ENCODE data around the gene CD276. TPM values are rescaled to one million over a fixed set of nuclear protein-coding genes. Genes with fewer than 3 reads are reported as not detected.

The CD276 gene
- total RNA-seq, 1 donor from 2014 or later, result 2.8 TPM

DNA sequence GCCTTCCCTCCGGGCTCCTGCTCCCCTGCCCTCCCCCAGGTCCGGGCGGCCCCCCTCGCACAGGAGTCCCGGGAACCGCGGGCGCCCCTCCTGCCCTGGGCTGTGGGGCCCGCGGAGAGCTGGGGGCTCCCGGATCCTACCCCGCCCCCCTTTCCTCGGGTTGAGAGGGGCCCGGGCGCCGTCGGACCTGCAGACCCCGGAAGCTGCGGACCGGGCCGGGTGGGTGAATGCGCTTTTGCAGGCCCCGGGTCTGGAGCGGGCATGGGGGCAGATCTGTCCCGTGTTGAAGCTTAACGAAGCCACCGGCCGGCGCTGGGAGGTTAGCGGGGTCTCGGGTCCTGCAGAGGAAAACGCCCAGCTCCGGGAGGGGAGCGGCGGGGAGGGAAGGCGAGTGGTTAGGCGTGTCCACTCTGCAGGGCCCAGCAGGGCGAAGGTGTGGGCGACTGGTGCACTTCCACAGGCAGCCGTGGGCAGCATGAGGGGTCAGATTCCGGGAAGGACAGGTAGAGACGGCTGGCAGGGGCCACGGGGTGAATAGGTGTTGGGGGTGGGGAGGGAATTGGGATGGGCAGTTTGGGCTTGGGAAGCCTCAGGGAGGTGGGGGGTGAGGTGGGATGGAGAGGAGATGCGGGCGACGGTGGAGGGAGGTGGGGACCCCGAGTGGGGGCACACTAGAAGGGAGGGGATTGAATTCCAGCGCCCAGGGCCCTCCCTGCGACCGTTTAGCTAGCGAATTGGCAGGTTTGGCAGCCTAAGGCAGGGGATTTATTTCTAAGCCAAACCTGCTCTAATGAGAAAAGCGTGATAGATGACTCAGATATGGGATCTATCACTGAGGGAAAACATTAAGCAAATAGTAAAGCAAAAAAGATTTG lies 635 bp downstream of the CD276 start:
- intact Hi-C loops (cut with micrococcal nuclease), result no loop called here

DNA sequence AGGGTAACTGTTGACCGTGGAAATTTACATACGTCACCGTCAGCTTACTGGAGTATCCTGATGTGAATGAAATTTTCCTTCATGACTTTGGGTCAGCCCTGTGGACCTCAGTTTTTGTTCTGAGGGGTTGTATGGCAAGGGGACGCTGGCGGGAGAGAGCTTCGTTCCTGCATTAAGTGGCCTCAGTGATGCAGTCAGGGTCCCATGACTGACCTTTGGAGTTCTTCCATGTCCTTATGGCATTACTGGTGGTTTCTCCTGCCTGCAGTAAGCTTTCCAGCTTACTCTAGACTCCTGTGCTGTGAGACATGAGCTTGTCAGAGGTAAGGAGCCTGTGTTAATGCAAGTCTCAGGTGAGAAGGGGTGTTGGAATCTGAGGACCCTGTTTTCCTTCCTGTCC lies 1.8 kb downstream of the CD276 start:
- intact Hi-C loops (cut with micrococcal nuclease), result no loop called here

DNA sequence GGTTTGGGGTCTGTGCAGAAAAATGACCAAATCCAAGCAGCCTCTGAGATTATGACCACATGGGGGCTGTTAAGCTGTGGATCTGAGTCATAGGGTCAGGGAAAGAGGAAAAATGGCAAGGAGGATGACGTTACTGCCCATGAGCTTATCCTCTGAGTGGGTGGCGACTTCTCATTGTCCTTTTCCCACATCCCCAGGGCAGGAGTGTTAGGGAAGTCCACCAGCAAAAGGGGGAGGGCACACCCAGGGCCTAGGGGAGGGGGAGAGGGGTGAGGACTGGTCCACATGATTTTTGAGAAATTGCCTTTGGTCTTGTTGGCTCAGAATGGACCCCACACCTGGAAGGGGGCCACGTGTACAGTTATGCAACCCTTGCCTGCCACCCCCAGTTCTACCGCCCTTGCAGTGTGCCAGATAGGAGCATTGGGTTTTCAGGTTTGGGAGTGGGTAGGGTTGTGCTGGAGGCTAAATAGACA lies 2.6 kb downstream of the CD276 start:
- intact Hi-C loops (cut with micrococcal nuclease), result no loop called here

DNA sequence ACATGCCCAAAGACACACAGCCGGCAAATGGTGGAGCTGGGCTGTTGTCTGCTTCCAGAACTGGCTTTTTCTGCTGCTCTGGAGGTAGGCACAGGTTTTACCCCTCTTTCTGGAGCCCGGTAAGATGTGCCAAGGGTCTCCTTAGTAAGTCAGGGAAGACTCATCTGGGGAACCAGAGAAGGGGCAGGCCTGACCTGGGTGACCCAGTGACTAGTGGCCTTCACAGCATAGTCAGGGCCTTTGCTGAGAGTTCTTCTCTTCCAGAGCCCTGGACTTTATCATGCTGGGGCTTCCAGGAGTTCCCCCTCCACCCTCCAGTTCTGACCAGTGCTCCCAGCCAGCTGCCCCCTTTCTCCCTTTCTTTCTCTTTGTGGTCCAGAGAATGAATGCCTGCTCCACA lies 3.2 kb downstream of the CD276 start:
- intact Hi-C loops (cut with micrococcal nuclease), result no loop called here

DNA sequence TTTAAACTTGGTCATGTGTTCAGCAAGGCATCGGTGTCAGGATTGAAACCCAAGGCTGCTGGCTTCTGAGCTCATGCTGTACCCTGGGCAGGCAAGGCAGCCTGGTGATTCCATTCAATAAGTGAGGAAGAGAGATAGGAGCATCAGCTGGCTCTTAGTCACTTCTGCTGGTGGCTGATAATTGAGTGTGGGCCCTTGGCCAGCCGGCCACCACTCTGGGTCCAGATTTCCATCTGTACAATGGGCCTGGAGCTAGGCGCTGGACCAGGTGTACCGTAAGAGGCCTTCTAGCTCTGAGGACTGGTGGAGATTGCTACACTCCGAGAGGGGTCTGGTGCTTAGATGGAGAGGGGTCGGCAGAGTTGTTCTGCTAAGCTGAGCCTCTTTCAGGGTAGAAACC lies 4.3 kb downstream of the CD276 start:
- intact Hi-C loops (cut with micrococcal nuclease), result no loop called here

DNA sequence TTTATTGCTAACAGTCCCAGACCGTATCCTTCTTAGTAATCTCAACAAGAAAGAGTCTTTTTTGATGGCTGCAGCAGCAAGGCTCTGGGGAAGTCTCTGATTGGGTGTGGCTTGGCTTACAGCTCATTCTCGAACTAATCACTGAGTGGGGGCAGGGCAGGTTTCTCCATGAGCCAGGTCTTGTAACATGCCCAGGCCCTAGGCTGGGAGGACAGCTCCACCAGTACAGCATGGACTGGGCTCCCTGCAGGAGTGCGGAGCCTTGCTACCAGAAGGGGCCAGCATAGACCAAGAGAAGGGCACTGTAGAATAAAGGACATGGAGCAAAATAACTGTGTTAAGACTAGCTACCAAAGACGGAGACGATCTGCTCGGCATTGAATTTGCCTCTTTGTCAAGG lies 7.2 kb downstream of the CD276 start:
- intact Hi-C loops (cut with micrococcal nuclease), result no loop called here

DNA sequence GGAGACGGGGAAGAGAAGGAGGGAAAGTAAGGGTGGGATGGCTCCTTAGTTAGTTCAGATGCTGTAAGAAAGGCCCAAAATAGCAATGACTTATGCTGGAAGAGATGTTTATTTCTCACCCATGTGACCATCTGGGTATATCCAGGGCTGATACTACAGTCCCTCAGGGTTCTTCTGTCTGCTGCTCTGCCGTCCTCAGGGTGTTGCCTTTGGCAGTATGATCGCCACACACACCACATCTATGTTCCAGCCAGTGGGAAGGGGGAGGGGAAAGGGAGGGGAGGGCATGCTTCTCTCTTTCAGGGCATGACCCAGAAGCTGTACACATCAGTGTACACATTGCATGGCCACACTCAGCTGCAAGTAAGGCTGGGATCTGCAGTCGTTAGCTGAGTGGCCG lies 10.2 kb downstream of the CD276 start:
- intact Hi-C loops (cut with micrococcal nuclease), result no loop called here

DNA sequence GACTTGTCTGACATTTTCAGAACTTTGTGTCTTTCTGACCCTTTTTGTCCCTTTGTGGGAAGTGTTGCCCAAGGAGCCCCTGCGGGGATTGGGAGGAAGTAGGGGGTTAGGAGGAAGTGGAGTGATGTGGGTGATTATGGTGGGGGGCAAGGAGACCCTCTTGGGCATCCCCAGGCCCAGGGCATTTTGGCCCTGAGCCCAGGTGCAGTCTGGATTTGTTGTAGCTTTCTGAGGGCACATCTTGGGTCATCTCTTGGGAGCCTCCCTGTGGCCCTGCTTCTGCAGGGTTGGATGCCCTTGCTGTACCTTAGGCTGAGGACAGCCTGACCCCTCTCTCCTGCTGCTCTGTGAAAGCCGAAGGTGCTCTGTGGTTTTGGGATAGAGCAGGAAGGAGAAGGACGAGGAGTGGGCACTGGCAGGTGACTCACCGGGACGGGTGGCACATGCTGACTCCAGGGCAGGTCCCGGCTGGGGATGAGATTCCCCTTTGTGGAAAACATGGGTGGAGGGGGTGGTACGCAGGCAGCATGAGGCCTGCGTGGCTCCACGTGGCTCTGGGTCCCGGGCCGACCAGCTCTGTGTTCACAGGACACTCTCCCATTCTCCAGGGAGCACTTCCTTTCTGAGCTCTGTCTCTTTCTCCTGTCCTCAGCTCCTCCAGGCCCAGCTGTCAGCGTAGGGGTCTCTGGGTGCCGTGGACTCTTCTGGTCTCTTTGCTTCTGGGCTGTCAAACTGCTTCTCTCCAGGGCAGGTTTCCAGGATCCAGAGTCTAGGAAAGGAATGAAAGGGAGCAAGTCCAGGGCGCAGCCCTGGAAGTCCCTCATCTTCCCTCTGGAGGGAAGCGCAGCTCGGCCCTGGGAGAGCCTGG lies 11.8 kb downstream of the CD276 start:
- intact Hi-C loops (cut with micrococcal nuclease), result no loop called here

DNA sequence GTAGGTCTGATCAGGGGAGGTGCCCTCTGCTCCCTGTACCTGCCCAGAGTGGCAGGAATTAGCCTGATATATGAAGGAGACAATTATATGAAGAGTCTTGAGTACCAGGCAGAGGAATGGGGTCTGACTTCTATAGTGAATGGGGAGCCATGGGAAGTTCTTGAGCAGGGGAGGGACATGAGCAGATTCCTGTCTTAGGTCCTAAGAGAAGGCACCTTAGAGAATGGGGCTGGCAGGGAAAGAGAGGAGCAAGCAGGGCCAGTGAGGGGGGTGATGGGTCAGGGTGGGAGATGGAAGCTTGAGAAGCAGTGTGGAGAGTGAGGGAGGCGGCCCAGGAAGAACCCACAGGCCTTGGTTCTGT lies 12.4 kb downstream of the CD276 start:
- intact Hi-C loops (cut with micrococcal nuclease), result no loop called here

DNA sequence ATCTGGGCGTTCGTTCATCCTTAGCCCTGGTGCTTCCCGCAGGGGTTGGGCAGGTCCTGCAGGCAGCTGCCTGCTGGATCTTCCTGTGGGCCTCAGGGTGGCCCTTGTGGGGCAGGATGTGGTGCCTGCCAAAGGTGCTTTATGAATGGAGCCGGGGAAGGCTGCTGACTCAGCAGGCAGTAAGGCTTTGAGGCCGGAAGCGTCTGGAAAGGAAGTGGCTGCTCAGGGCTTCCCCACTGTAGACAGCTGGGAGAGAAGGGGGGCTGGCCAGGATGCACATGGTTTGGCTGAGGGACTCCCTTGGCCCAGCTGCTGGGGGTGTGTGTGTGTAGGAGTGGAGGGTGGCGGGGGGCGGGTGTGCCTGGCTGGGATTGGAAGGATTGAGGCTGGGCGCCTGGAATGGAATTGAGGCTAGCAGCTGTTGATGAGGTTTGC lies 12.9 kb downstream of the CD276 start:
- intact Hi-C loops (cut with micrococcal nuclease), result no loop called here

DNA sequence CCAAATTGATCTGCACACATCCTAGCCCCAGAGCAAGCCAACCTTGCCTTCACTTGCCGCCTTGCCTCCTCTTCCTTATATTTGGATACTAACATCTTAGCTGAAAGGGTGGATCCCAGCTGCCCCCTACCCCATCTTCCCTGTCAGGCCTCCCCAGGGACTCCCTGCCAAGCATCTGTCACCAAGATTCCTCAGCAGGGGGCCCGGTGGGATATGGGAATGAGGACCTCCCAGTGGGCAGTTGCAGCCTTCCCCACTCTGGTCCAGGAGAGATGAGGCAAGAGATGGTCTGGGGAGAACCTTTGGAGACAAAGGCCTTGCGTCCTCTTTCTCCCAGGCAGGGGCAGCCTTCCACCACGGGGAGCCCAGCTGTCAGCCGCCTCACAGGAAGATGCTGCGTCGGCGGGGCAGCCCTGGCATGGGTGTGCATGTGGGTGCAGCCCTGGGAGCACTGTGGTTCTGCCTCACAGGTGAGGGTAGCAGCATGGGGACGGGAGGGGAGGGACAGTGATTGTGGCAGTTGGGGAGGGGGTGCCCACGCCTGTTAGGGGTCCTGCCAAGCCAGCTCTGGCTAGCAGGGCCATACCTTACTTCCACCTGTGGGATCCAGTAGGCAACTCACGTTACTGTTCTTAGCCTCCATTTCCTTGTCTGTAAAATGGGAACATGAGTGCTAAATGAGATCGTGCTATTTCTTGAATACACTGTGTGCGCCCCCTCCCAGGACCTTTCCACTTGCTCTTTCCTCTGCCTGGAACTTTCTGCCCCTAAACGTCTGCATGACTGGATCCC lies 15.3 kb downstream of the CD276 start:
- intact Hi-C loops (cut with micrococcal nuclease), result loop anchor here (1.0 to 10.0 kb wide), 5 partner anchors 22 to 459 kb away; no protein-coding TSS in a partner anchor

DNA sequence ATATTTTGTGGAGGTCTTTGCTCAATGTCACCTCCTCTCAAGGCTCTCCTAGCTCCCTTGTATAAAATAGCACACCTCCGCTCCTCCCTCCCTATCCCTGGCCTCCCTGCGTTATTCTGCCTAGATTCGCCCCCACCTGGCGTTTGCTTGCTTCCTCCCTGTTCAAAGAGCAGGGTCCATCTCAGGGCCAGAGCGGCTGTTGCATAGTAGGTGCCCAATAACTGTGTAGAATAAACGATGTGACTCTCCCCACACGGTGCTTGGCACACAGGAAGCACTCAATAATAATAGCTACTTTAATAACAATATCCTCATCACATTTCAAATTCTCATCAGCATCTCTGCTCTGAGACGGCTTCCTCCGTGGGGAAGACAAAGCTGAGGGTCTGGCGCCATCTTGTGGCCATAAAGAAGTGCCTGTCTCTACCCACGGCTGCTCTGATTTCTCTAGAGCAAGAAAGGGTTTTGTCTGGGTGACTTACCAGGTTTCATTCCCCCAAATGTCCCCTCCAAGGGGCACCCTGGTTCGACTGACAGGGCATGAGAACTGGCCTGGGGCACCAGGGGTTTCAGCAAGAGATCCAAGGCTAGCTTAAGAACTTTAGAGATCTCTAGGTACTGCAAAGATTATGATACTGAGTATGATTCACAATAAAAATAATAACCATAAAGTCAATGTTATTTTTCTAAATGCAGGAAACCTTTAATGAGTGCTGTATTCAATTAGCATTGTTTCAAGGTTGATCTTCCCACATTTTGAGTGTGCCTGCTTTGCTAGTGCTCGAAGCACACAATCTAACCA lies 16.1 kb downstream of the CD276 start:
- intact Hi-C loops (cut with micrococcal nuclease), result loop anchor here (1.0 to 10.0 kb wide), 5 partner anchors 23 to 459 kb away; no protein-coding TSS in a partner anchor

DNA sequence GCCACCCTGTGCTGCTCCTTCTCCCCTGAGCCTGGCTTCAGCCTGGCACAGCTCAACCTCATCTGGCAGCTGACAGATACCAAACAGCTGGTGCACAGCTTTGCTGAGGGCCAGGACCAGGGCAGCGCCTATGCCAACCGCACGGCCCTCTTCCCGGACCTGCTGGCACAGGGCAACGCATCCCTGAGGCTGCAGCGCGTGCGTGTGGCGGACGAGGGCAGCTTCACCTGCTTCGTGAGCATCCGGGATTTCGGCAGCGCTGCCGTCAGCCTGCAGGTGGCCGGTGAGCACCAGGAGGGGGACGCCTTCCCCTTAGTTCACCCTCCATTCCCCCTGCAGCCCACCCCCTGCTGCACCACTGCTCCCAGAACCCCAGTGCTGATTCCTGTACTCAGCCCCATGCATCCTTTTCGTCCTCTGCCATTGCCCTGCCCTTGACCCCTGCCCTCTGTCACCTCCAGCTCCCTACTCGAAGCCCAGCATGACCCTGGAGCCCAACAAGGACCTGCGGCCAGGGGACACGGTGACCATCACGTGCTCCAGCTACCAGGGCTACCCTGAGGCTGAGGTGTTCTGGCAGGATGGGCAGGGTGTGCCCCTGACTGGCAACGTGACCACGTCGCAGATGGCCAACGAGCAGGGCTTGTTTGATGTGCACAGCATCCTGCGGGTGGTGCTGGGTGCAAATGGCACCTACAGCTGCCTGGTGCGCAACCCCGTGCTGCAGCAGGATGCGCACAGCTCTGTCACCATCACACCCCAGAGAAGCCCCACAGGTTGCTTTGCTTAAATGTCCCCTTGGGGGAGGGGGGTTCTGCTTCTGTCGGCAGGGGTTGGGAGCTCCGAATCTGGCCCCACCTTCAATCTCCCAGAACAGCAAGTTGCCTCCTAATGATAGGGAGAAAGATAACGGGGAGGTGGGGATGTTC lies 18.4 kb downstream of the CD276 start:
- intact Hi-C loops (cut with micrococcal nuclease), result loop anchor here (10.0 kb wide), 1 partner anchor 398 kb away; no protein-coding TSS in a partner anchor

DNA sequence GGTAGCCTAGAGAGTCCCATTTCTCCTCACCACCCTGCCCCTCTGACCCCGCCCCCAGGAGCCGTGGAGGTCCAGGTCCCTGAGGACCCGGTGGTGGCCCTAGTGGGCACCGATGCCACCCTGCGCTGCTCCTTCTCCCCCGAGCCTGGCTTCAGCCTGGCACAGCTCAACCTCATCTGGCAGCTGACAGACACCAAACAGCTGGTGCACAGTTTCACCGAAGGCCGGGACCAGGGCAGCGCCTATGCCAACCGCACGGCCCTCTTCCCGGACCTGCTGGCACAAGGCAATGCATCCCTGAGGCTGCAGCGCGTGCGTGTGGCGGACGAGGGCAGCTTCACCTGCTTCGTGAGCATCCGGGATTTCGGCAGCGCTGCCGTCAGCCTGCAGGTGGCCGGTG lies 19.4 kb downstream of the CD276 start:
- intact Hi-C loops (cut with micrococcal nuclease), result loop anchor here (10.0 kb wide), 1 partner anchor 399 kb away; no protein-coding TSS in a partner anchor

DNA sequence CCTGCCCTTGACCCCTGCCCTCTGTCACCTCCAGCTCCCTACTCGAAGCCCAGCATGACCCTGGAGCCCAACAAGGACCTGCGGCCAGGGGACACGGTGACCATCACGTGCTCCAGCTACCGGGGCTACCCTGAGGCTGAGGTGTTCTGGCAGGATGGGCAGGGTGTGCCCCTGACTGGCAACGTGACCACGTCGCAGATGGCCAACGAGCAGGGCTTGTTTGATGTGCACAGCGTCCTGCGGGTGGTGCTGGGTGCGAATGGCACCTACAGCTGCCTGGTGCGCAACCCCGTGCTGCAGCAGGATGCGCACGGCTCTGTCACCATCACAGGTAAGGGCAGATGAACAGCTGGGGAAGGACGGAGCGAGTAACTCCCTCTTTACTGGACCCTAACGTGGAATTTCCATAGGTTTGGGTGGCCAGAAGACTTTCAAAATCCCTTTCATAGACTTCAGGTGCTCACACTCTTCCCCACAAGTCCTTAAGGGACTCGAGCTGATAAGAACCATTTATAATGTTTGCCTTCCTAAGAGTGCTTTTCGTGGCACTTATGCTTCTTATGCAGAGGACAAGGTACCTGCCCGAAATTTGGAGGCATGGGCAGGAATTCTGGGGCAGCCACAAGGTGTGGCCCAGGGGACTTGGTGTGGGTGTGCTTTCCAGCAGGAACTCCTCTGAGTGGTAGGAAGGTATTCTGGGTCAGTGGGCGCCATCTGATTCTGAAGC lies 20.1 kb downstream of the CD276 start:
- intact Hi-C loops (cut with micrococcal nuclease), result loop anchor here (10.0 kb wide), 1 partner anchor 400 kb away; no protein-coding TSS in a partner anchor

DNA sequence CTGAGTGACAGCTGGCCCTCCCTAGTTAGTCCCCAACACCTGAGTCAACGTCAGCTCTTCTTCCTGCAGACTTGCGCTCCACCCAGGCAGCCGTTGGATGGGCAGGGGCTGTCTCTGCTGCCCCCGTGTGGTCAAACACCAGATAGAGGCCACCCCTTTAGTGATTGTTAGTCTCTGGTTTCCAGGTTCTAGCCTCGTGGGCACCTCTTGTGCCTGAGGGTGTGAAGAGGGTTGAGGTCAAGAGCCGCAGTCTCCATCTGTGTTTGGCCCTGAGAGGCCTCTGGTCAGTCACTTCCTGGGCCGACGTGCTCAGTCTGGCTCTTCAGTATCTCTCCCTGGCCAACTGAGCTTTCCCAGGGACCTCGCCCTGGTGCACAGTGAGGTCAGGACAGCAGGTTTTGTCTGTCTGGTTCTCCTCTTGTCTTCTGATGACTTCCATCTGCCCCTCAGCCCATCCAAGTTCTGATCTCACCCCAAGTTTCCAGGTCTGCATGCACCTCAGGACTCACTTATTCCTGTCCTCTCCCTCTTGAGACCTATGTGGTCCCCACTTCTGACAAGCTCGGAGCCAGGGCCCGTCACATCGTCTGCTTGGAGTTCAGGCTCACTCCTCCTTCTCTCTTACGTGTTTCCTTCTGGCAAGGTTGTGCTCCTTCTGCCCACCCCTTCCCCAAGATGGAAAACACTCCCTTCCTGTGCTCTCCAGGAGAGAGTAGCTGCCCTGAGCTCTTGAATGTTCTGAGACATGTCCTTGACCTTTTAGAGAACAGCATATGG lies 20.9 kb downstream of the CD276 start:
- intact Hi-C loops (cut with micrococcal nuclease), result loop anchor here (10.0 kb wide), 1 partner anchor 400 kb away; no protein-coding TSS in a partner anchor

DNA sequence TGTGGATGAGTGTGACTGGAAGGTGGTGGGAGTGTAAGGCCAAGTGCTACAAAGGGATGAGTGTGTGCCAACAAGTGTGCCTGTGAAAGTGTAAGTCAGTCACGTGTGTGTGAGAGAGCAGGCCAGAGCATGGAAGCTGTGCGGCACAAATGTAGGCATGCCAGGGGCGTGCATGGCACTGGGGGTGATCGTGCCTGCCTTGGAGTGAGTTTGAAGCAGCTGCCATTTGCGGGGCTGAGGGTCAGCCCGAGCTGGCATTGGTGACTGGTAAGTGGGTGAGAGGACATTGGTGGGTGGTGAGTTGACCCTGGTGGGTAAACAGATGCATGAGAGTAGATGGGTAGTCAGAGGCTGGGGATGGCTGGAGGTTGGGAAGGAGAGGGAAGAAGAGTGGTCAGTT lies 24.5 kb downstream of the CD276 start:
- intact Hi-C loops (cut with micrococcal nuclease), result loop anchor here (10.0 kb wide), 1 partner anchor 404 kb away; no protein-coding TSS in a partner anchor
